Panc1 (cell line): ENCODE data around the gene KHDC4. TPM values are rescaled to one million over a fixed set of nuclear protein-coding genes. Genes with fewer than 3 reads are reported as not detected.

Source experiments
- ATAC-seq: fragments of 200-7000 bp; cut with Tn5 transposase; 2 replicates; pipeline ENCODE4 v1.9.1; 2020; ENCODE audit warnings: mild to moderate bottlenecking, moderate library complexity
- BruUV-seq: library from RNA; stranded (reverse); fragments of 400-500 nt; replicated peaks from 2 replicates; lab custom pipeline; 2021; lab: Mats Ljungman, UMichigan
- CTCF ChIA-PET: fragments of 300-600 bp; sonication (Branson Sonifier 250); formaldehyde crosslinking; loops from one replicate; lab custom pipeline; 2022; ENCODE audit warnings: antibody characterized with exemption; lab: Charles Lee
- POLR2A ChIA-PET: fragments of 300-600 bp; sonication (Branson Sonifier 250); formaldehyde crosslinking; loops from one replicate; lab custom pipeline; 2022; ENCODE audit warnings: antibody characterized with exemption; lab: Charles Lee
- DNase-seq: peaks from one replicate; pipeline ENCODE4 v3.0.0-alpha.2; 2010; ENCODE audit warnings: low read depth, low spot score
- H3K27ac ChIP-seq: 2 replicates; pipeline ENCODE4 v1.5.1; 2011; ENCODE audit warnings: mild to moderate bottlenecking, low read length, inconsistent platforms
- H3K27me3 ChIP-seq: fragments of 200-500 bp; sonication (Bioruptor generic); 2 replicates; pipeline ENCODE4 v1.6.0; 2014; ENCODE audit warnings: low read length, inconsistent platforms; ENCODE audit not compliant: control insufficient read depth, insufficient read depth
- H3K36me3 ChIP-seq: fragments of 200-500 bp; sonication (Bioruptor generic); 2 replicates; pipeline ENCODE4 v1.5.1; 2014; ENCODE audit warnings: inconsistent platforms, mild to moderate bottlenecking, low read length, moderate library complexity; ENCODE audit not compliant: control insufficient read depth, insufficient read depth
- H3K4me1 ChIP-seq: 2 replicates; pipeline ENCODE4 v1.5.1; 2011; ENCODE audit warnings: inconsistent platforms, mild to moderate bottlenecking, low read length, moderate library complexity; ENCODE audit not compliant: control insufficient read depth, insufficient read depth
- H3K4me3 ChIP-seq, 2 experiments: 2 replicates each; pipeline ENCODE4 v1.5.1; 2011 to 2012; ENCODE audit warnings: low read depth in 2 of 2, low read length in 2 of 2, mild to moderate bottlenecking in 2 of 2, inconsistent platforms in 1 of 2, moderate library complexity in 1 of 2
- H3K9me3 ChIP-seq: fragments of 200-500 bp; sonication (Bioruptor generic); 2 replicates; pipeline ENCODE4 v1.5.1; 2014; ENCODE audit warnings: low read depth, mild to moderate bottlenecking, inconsistent platforms, low read length, moderate library complexity; ENCODE audit not compliant: control insufficient read depth, insufficient read depth
- CTCF ChIP-seq: fragments of 450-650 bp; IDR thresholded peaks from 2 replicates; pipeline ENCODE4 v1.5.1; 2017; ENCODE audit warnings: mild to moderate bottlenecking
- POLR2AphosphoS5 ChIP-seq: IDR thresholded peaks from 2 replicates; pipeline ENCODE4 v1.6.1; 2012; ENCODE audit warnings: mild to moderate bottlenecking, low read depth, low read length, moderate library complexity
- REST ChIP-seq, 2 experiments: IDR thresholded peaks; 2 replicates each; pipeline ENCODE4 v1.6.1; 2011 to 2012; ENCODE audit warnings: low read depth in 2 of 2, control low read depth in 1 of 2, low read length in 1 of 2, mild to moderate bottlenecking in 1 of 2, moderate library complexity in 1 of 2; ENCODE audit not compliant: insufficient read depth in 1 of 2
- SIN3A ChIP-seq: IDR thresholded peaks from 2 replicates; pipeline ENCODE4 v1.6.1; 2012; ENCODE audit warnings: low read depth, mild to moderate bottlenecking, low read length, moderate library complexity, borderline replicate concordance; ENCODE audit not compliant: insufficient read depth
- TCF7L2 ChIP-seq: IDR thresholded peaks from 2 replicates; pipeline ENCODE4 v1.6.1; 2011; ENCODE audit warnings: mild to moderate bottlenecking, low read depth, low read length, inconsistent platforms
- in situ Hi-C: cut with HindIII; loops from 2 replicates; pipeline ENCODE4 v1.10.0; 2016; ENCODE audit warnings: low sequenced_read_pairs, low pct_unique_long_range_greater_than_20kb
- intact Hi-C: fragments of 100-400 bp; cut with micrococcal nuclease; formaldehyde crosslinking; loops from one replicate; pipeline ENCODE4 v1.10.0; 2022; ENCODE audit not compliant: unreplicated experiment
- total RNA-seq: library from RNA; stranded (reverse); gene quantifications from one replicate; pipeline ENCODE4 v1.2.1, GENCODE V29; 2021; ENCODE audit not compliant: unreplicated experiment

The KHDC4 gene
- total RNA-seq, 1 experiment from 2014 or later = 80.4 TPM

GRCh38 chr1:155882766-155883165, 51.4 kb downstream of the KHDC4 start:
- BruUV-seq = no TSS peak
- ChIA-PET POLR2A (interaction anchor here (0.5 to 1.0 kb wide), 2 partner anchors 16 to 27 kb away, joined by 4 to 8 read pairs; no protein-coding TSS in a partner anchor), CTCF (no interaction called here)
- ATAC-seq (no peak), DNase-seq (no peak)
- no peaks in the 10 kb centered on the region for H3K36me3 ChIP-seq
- H3K27me3 ChIP-seq = no peaks in the 10 kb centered on the region
- H3K4me3 ChIP-seq = no peak overlapping the region
- intact Hi-C loops (no loop called here), in situ Hi-C loops (no loop called here)
- no peak for TF ChIP-seq POLR2AphosphoS5
- TF ChIP-seq SIN3A = no peak
- H3K4me1 ChIP-seq = no peaks in the 10 kb centered on the region
- H3K27ac ChIP-seq = no peak overlapping the region
- no peaks in the 10 kb centered on the region for H3K9me3 ChIP-seq

DNA sequence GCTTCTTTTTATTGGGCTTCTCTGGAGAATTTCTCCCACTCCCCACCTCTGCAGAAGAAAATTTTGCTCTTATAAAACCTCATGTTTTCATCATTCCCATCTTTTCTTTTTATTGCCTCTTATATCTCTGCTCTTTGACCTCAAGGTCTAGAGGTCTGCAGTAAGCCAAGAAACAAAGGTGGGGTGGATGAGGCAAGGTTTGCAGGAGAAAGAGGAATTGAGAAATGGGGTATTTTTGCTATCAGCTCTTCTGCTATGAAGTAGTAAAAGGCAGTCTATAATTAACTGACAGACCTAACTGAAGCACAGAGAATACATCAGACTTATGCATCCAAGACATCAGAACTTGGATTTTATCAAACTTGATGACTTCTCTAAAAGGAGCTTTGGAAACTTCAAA, 52.0 kb downstream of the KHDC4 start:
- Histone ChIP-seq H3K27me3 (no peaks in the 10 kb centered on the region), H3K36me3 (no peaks in the 10 kb centered on the region), H3K9me3 (no peaks in the 10 kb centered on the region), H3K4me1 (no peaks in the 10 kb centered on the region), H3K27ac (no peak overlapping the region), H3K4me3 (no peak overlapping the region)
- DNase-seq (no peak), ATAC-seq (no peak)
- CTCF ChIA-PET = no interaction called here
- in situ Hi-C loops (no loop called here), intact Hi-C loops (no loop called here)
- TF ChIP-seq POLR2AphosphoS5 (no peak), SIN3A (no peak), REST (IDR thresholded peaks at IDR 0.05; ENCODE audit: insufficient read depth in 1 of 2, low read depth in 2 of 2, low read length in 1 of 2) (no peak), CTCF (no peak), TCF7L2 (no peak)
- POLR2A ChIA-PET = interaction anchor here (0.5 to 1.0 kb wide), 2 partner anchors 16 to 26 kb away, joined by 4 to 8 read pairs; no protein-coding TSS in a partner anchor
- no TSS peak for BruUV-seq

DNA sequence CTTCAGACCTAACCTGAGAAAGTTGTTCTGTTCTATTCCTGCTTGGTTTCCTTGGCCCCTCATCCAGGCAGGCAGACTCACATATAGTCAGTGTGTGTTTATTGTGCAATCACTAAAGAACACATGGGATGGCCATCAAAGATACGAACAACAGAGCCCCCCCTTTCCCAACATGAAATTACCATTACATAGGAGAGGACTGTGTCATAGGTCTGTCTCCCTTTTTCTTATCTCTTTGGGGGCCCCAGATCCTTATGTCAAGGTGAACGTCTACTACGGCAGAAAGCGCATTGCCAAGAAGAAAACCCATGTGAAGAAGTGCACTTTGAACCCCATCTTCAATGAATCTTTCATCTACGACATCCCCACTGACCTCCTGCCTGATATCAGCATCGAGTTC, 53.3 kb downstream of the KHDC4 start:
- POLR2A ChIA-PET = no interaction called here
- Histone ChIP-seq H3K9me3 (no peaks in the 10 kb centered on the region), H3K27me3 (no peaks in the 10 kb centered on the region), H3K27ac (no peak overlapping the region), H3K36me3 (no peaks in the 10 kb centered on the region), H3K4me1 (no peaks in the 10 kb centered on the region), H3K4me3 (no peak overlapping the region)
- CTCF ChIA-PET = no interaction called here
- in situ Hi-C loops = no loop called here
- BruUV-seq = no TSS peak
- no peak for TF ChIP-seq SIN3A
- no peak for TF ChIP-seq TCF7L2
- TF ChIP-seq CTCF = no peak
- no peak for TF ChIP-seq REST (IDR thresholded peaks at IDR 0.05; ENCODE audit: insufficient read depth in 1 of 2, low read depth in 2 of 2, low read length in 1 of 2)
- TF ChIP-seq POLR2AphosphoS5 = no peak
- intact Hi-C loops = no loop called here
- DNase-seq (no peak), ATAC-seq (no peak)
